GM18873 (cell line): ENCODE measurements around the gene SH3BGR.
A peak's percentile ranks its signal among the peaks of the same experiment; 100 is the strongest.
"Not testable (repeated sequence)": the region's sequence is repeated elsewhere in the genome, so short reads cannot be mapped to it uniquely, and the experiment has no call there.

ENCODE experiments used
- ATAC-seq: cut with Tn5 transposase; IDR thresholded peaks from one replicate; pipeline ENCODE4 v1.9.1; 2021; ENCODE audit warnings: mild to moderate bottlenecking, moderate library complexity, moderate number of reproducible peaks; ENCODE audit not compliant: unreplicated experiment, low FRiP score

Gene SH3BGR

GRCh38 chr21:39451332-39452206 lies at the start of gene SH3BGR:
TSS of gene SH3BGR (plus strand) at chr21:39451970. CDS start at chr21:39452097, 127 bp downstream.
- no peak for ATAC-seq

- ATAC-seq: no peak
Observed at GRCh38 chr21:39406065-39406464, 45.7 kb upstream of the SH3BGR start.

GRCh38 chr21:39419204-39419603 lies 32.6 kb upstream of the SH3BGR start:
- not testable (repeated sequence) for ATAC-seq

- ATAC-seq: no peak
Observed at GRCh38 chr21:39422527-39423241, 29.1 kb upstream of the SH3BGR start.

GRCh38 chr21:39429445-39429844 lies 22.3 kb upstream of the SH3BGR start:
- ATAC-seq: no peak

- ATAC-seq: no peak
Observed at GRCh38 chr21:39430016-39430415, 21.8 kb upstream of the SH3BGR start.

GRCh38 chr21:39430457-39430856 lies 21.3 kb upstream of the SH3BGR start:
- ATAC-seq: no peak

GRCh38 chr21:39430954-39431353 lies 20.8 kb upstream of the SH3BGR start:
- ATAC-seq: no peak

- no peak for ATAC-seq
Observed at GRCh38 chr21:39434950-39435349, 16.8 kb upstream of the SH3BGR start.

GRCh38 chr21:39439232-39439631 lies 12.5 kb upstream of the SH3BGR start:
- no peak for ATAC-seq

GRCh38 chr21:39441502-39442475 lies 10.0 kb upstream of the SH3BGR start:
- ATAC-seq: no peak

GRCh38 chr21:39444421-39445180 lies 7.2 kb upstream of the SH3BGR start:
- no peak for ATAC-seq

GRCh38 chr21:39445321-39446269 lies 6.2 kb upstream of the SH3BGR start, which contains the start of gene LCA5L:
TSS of gene LCA5L (minus strand) at chr21:39445778. CDS start at chr21:39428493, 17,285 bp downstream.
- peak; percentile 73 for ATAC-seq

GRCh38 chr21:39447264-39447663 lies 4.5 kb upstream of the SH3BGR start:
- no peak for ATAC-seq

GRCh38 chr21:39452207-39452969 lies 618 bp downstream of the SH3BGR start:
- no peak for ATAC-seq

- ATAC-seq: no peak
Observed at GRCh38 chr21:39452970-39453342, 1.2 kb downstream of the SH3BGR start.

GRCh38 chr21:39453571-39454179 lies 1.9 kb downstream of the SH3BGR start:
- ATAC-seq: no peak
